Measurements from ENCODE around the gene YJEFN3. TPM values are rescaled to one million over a fixed set of nuclear protein-coding genes. Genes with fewer than 3 reads are reported as not detected.

YJEFN3 gene
- under 1 TPM; 0.19 to 0.75 TPM for total RNA-seq
- polyA plus RNA-seq, result under 1 TPM; 0.51 to 0.88 TPM

GRCh38 chr19:19528721-19529490, at the start of gene YJEFN3:
YJEFN3 (plus strand) TSS chr19:19528911; CDS start chr19:19528933, 22 bp downstream.
- DNase-seq (ENCODE audit: low spot score), result no peak
- Histone ChIP-seq H3K27ac (ENCODE audit: low read depth in 1 of 2, low read length in 2 of 2) (no peak within 1 kb of the TSS), H3K9ac (ENCODE audit: low read depth in 1 of 2, low read length in 2 of 2) (no peak within 1 kb of the TSS), H3K4me3 (ENCODE audit: low read depth in 1 of 3, low read length in 3 of 3) (no peak within 1 kb of the TSS), H3K27me3 (ENCODE audit: control insufficient read depth in 4 of 4, insufficient read depth in 4 of 4, low read length in 3 of 4) (no peaks in the 10 kb centered on the region), H3K9me3 (ENCODE audit: control insufficient read depth in 4 of 4, low read length in 3 of 4) (no peaks in the 10 kb centered on the region), H3K36me3 (ENCODE audit: control insufficient read depth in 4 of 4, insufficient read depth in 3 of 4, low read depth in 1 of 4, low read length in 3 of 4) (peaks cover 0 to 10% (median 6%) of the 10 kb centered on the region in 4 donors), H3K4me1 (ENCODE audit: control insufficient read depth in 4 of 4, insufficient read depth in 4 of 4, low read length in 3 of 4) (peaks cover 0 to 7% (median 3%) of the 10 kb centered on the region in 4 donors)
- WGBS, result 87% methylated on average over 50 of the region's 50 CpGs
- TF ChIP-seq RAD21 (IDR thresholded peaks at IDR 0.05) (no peak), REST (IDR thresholded peaks at IDR 0.05) (no peak), HNF4A (conservative IDR thresholded peaks at IDR 0.05) (no peak), NR2F2 (IDR thresholded peaks at IDR 0.05) (no peak), ZBTB33 (IDR thresholded peaks at IDR 0.05) (no peak), RXRA (IDR thresholded peaks at IDR 0.05) (no peak), GABPA (IDR thresholded peaks at IDR 0.05 in 1 of 2, conservative IDR thresholded peaks at IDR 0.05 in 1 of 2) (no peak), ATF3 (IDR thresholded peaks at IDR 0.05) (no peak), JUND (IDR thresholded peaks at IDR 0.05) (no peak), EGR1 (IDR thresholded peaks at IDR 0.05; ENCODE audit: low read depth in 2 of 2) (no peak), FOXA2 (IDR thresholded peaks at IDR 0.05) (no peak), YY1 (IDR thresholded peaks at IDR 0.05) (no peak), FOXA1 (IDR thresholded peaks at IDR 0.05) (no peak), CTCF (IDR thresholded peaks at IDR 0.05; ENCODE audit: low read depth, low read length, missing input control) (no peak), MAX (IDR thresholded peaks at IDR 0.05) (no peak), HNF4G (IDR thresholded peaks at IDR 0.05) (no peak), TAF1 (conservative IDR thresholded peaks at IDR 0.05) (no peak), SP1 (IDR thresholded peaks at IDR 0.05) (no peak)
